ENCODE results near the gene RLN3.

- TF ChIP-seq CTCF (IDR thresholded peaks at IDR 0.05) (no peak), POLR2A (IDR thresholded peaks at IDR 0.05) (no peak)
Measured at GRCh38 chr19:14056741-14057356, 28.9 kb downstream of the RLN3 start.
